GM12878 (cell line): ENCODE data around the gene ANKRD42. TPM values are rescaled to one million over a fixed set of nuclear protein-coding genes. Genes with fewer than 3 reads are reported as not detected.
A peak's percentile ranks its signal among the peaks of the same experiment; 100 is the strongest.

Source experiments
- ATAC-seq: fragments of 200-7000 bp; cut with Tn5 transposase; 3 replicates; pipeline ENCODE4 v1.9.1; 2020; ENCODE audit warnings: mild to moderate bottlenecking, moderate library complexity
- BruUV-seq: library from RNA; stranded (reverse); fragments of 400-500 nt; replicated peaks from 2 replicates; lab custom pipeline; 2021; lab: Mats Ljungman, UMichigan
- CTCF ChIA-PET: fragments of 300-600 bp; sonication (Branson Sonifier 250); formaldehyde crosslinking; extraction: SDS; loops from one replicate; lab custom pipeline; 2021; ENCODE audit warnings: inconsistent platforms; lab: Yijun Ruan, JAX
- POLR2A ChIA-PET: fragments of 350-600 bp; formaldehyde crosslinking; extraction: SDS; loops from one replicate; lab custom pipeline; 2021; ENCODE audit warnings: inconsistent platforms; lab: Charles Lee
- RAD21 ChIA-PET: fragments of 300-600 bp; sonication (Branson Sonifier 250); formaldehyde crosslinking; loops from one replicate; lab custom pipeline; 2023; ENCODE audit warnings: antibody characterized with exemption; ENCODE audit not compliant: unreplicated experiment; lab: Charles Lee
- SMC1A ChIA-PET: fragments of 300-600 bp; sonication (Branson Sonifier 250); formaldehyde crosslinking; loops from one replicate; lab custom pipeline; 2023; ENCODE audit not compliant: unreplicated experiment, uncharacterized antibody; lab: Charles Lee
- DNase-seq: peaks from one replicate; pipeline ENCODE4 v3.0.0-alpha.2; 2011; ENCODE audit warnings: low read depth, low spot score
- FAIRE-seq: peaks from 3 replicates; lab custom pipeline; 2011; peaks lifted over from hg19 to GRCh38; lab: Jason Lieb, UNC
- H2AFZ ChIP-seq: 2 replicates; pipeline ENCODE4 v1.6.0; 2011; ENCODE audit warnings: low read depth, low read length, control low read depth; ENCODE audit not compliant: control insufficient read depth
- H3K27ac ChIP-seq: 2 replicates; pipeline ENCODE4 v1.5.1; 2011; ENCODE audit warnings: control low read depth; ENCODE audit not compliant: control insufficient read depth, insufficient read depth
- H3K27me3 ChIP-seq, 2 experiments: replicated peaks in 1 of 2; 2 replicates each; pipeline versions ENCODE4 v1.6.0 to v1.6.1; 2011; ENCODE audit warnings: low read length in 1 of 2; ENCODE audit not compliant: control insufficient read depth in 2 of 2, insufficient read depth in 2 of 2
- H3K36me3 ChIP-seq, 2 experiments: 2 replicates each; pipeline ENCODE4 v1.5.1; 2011; ENCODE audit warnings: low read length in 1 of 2; ENCODE audit not compliant: control insufficient read depth in 2 of 2, insufficient read depth in 2 of 2
- H3K4me1 ChIP-seq: 2 replicates; pipeline ENCODE4 v1.6.1; 2011; ENCODE audit warnings: mild to moderate bottlenecking, low read length, moderate library complexity, mixed read lengths; ENCODE audit not compliant: control insufficient read depth, insufficient read depth
- H3K4me2 ChIP-seq: 2 replicates; pipeline ENCODE4 v1.6.0; 2011; ENCODE audit warnings: control low read depth; ENCODE audit not compliant: control insufficient read depth, insufficient read depth
- H3K4me3 ChIP-seq: fragments of 200-600 bp; sonication (generic); 2 replicates; pipeline ENCODE4 v1.5.1; 2016
- H3K79me2 ChIP-seq: 2 replicates; pipeline ENCODE4 v1.6.0; 2011; ENCODE audit warnings: low read length; ENCODE audit not compliant: control insufficient read depth, insufficient read depth
- H3K9ac ChIP-seq: 2 replicates; pipeline ENCODE4 v1.8.0; 2011; ENCODE audit warnings: low read length, control low read depth, mixed read lengths; ENCODE audit not compliant: control insufficient read depth, insufficient read depth
- H3K9me3 ChIP-seq: replicated peaks from 3 replicates; pipeline ENCODE4 v1.5.1; 2011; ENCODE audit warnings: mild to moderate bottlenecking, low read length; ENCODE audit not compliant: control insufficient read depth, insufficient read depth
- H4K20me1 ChIP-seq: 2 replicates; pipeline ENCODE4 v1.6.0; 2011; ENCODE audit not compliant: control insufficient read depth, insufficient read depth
- CBFB ChIP-seq: IDR thresholded peaks from 2 replicates; pipeline ENCODE4 v1.6.1; 2016; ENCODE audit warnings: antibody characterized with exemption, low read depth
- CREB1 ChIP-seq: IDR thresholded peaks from 2 replicates; pipeline ENCODE4 v1.6.1; 2012; ENCODE audit warnings: low read depth, mild to moderate bottlenecking, inconsistent platforms
- EP300 ChIP-seq, 2 experiments: fragments of 150-350 bp in 1 of 2; IDR thresholded peaks; 2 replicates each; pipeline ENCODE4 v1.6.1; 2011 to 2012; ENCODE audit warnings: low read depth in 2 of 2, low read length in 2 of 2, borderline replicate concordance in 1 of 2, improper control_type of control experiment in 1 of 2, inconsistent platforms in 1 of 2; ENCODE audit not compliant: control insufficient read depth in 1 of 2
- JUND ChIP-seq: IDR thresholded peaks from 2 replicates; pipeline ENCODE4 v1.6.1; 2012; ENCODE audit warnings: low read depth, mild to moderate bottlenecking, low read length, improper control_type of control experiment, moderate library complexity
- KLF5 ChIP-seq: fragments of 450-650 bp; IDR thresholded peaks from 2 replicates; pipeline ENCODE4 v1.6.1; 2014; ENCODE audit warnings: mild to moderate bottlenecking; ENCODE audit not compliant: partially characterized antibody
- MXI1 ChIP-seq: fragments of 150-350 bp; IDR thresholded peaks from 2 replicates; pipeline ENCODE4 v1.6.1; 2011; ENCODE audit warnings: low read depth, mild to moderate bottlenecking, inconsistent platforms, low read length, improper control_type of control experiment
- MYB ChIP-seq: fragments of 150-350 bp; IDR thresholded peaks from 2 replicates; pipeline ENCODE4 v1.6.1; 2014; ENCODE audit warnings: mild to moderate bottlenecking, low read depth, low read length, borderline replicate concordance
- NFXL1 ChIP-seq: fragments of 450-650 bp; IDR thresholded peaks from 2 replicates; pipeline ENCODE4 v1.6.1; 2017; ENCODE audit warnings: antibody characterized with exemption, mild to moderate bottlenecking, borderline replicate concordance
- NR2C1 ChIP-seq: fragments of 450-650 bp; IDR thresholded peaks from 2 replicates; pipeline ENCODE4 v1.6.1; 2017; ENCODE audit warnings: antibody characterized with exemption, mild to moderate bottlenecking, moderate library complexity
- POU2F2 ChIP-seq: IDR thresholded peaks from 3 replicates; pipeline ENCODE4 v1.6.1; 2011; ENCODE audit warnings: low read depth, mild to moderate bottlenecking, low read length, borderline replicate concordance
- RB1 ChIP-seq: fragments of 450-650 bp; formaldehyde crosslinking; IDR thresholded peaks from 2 replicates; pipeline ENCODE4 v1.6.1; 2017; ENCODE audit warnings: mild to moderate bottlenecking, borderline replicate concordance
- RCOR1 ChIP-seq: conservative IDR thresholded peaks from 2 replicates; pipeline ENCODE4 v1.6.1; 2012; ENCODE audit warnings: low read depth, low read length, improper control_type of control experiment
- RELB ChIP-seq: fragments of 450-650 bp; IDR thresholded peaks from 2 replicates; pipeline ENCODE4 v1.6.1; 2017; ENCODE audit warnings: low read depth, mild to moderate bottlenecking, moderate library complexity
- SRF ChIP-seq, 2 experiments: IDR thresholded peaks; 2 replicates each; pipeline ENCODE4 v1.6.1; 2011; ENCODE audit warnings: low read depth in 2 of 2, low read length in 2 of 2, mild to moderate bottlenecking in 1 of 2, moderate library complexity in 1 of 2
- SUPT20H ChIP-seq: IDR thresholded peaks from 2 replicates; pipeline ENCODE4 v1.6.1; 2011; ENCODE audit warnings: low read depth, mild to moderate bottlenecking, low read length, moderate library complexity, borderline replicate concordance; ENCODE audit not compliant: control insufficient read depth
- USF1 ChIP-seq: IDR thresholded peaks from 2 replicates; pipeline ENCODE4 v1.6.1; 2011; ENCODE audit warnings: borderline replicate concordance, low read depth, mild to moderate bottlenecking, moderate library complexity, mixed read lengths, low read length; ENCODE audit not compliant: insufficient read depth; ENCODE audit errors: extremely low read length
- WGBS: methylation state at CpG from one replicate; pipeline ENCODE4 v1.1.6; 2016; ENCODE audit warnings: low lambda C conversion rate; ENCODE audit not compliant: insufficient replicate concordance, insufficient coverage; ENCODE audit errors: missing lambda C conversion rate; 5-methylcytosine and 5-hydroxymethylcytosine counted together
- in situ Hi-C: fragments of 300-500 bp; cut with MboI; formaldehyde crosslinking; loops from 9 replicates; pipeline ENCODE4 v1.14.3; 2018; ENCODE audit warnings: mixed read lengths
- intact Hi-C: fragments of 100-400 bp; cut with micrococcal nuclease; formaldehyde crosslinking; loops from one replicate; pipeline ENCODE4 v1.14.2; 2022; ENCODE audit not compliant: unreplicated experiment
- polyA plus RNA-seq, 11 experiments: library from polyadenylated mRNA; depleted of rRNA in 4 of 11; unstranded in 6 of 11; stranded (reverse) in 5 of 11; fragments of >200 nt; fragmentation: Nextera tagmentation in 4 of 11; fragmentation: Illumina TruSeq in 1 of 11; extraction: Ambion mirVana in 4 of 11; extraction: Trizol in 1 of 11; gene quantifications; 1 replicate in 1 of 11; 2 replicates in 10 of 11; pipeline versions ENCODE4 v1.2.1 to v1.2.3, GENCODE V29; 2011 to 2016; ENCODE audit warnings: inconsistent platforms in 2 of 11, missing spikeins in 2 of 11, low read depth in 1 of 11
- total RNA-seq, 4 experiments: library from RNA; depleted of rRNA in 3 of 4; stranded (reverse); fragments of >200 nt in 3 of 4; fragmentation: Illumina TruSeq in 1 of 4; extraction: Trizol in 1 of 4; gene quantifications; 2 replicates each; pipeline versions ENCODE4 v1.2.1 to v1.2.3, GENCODE V29; 2013 to 2021
- TF ChIP-seq, protein P1 (sequence below): IDR thresholded peaks from 2 replicates; pipeline ENCODE4 v1.6.1; 2011; ENCODE audit warnings: borderline replicate concordance, low read depth, mild to moderate bottlenecking, moderate library complexity, low read length; ENCODE audit not compliant: insufficient read depth, poor library complexity, severe bottlenecking

The ANKRD42 gene
- total and polyA plus RNA-seq, 10 of the 15 experiments (the other 5 are each of a cell fraction or from before 2014, with no cell fraction given): 0.68 to 3.2 (median 2.0) TPM

GRCh38 chr11:83156996-83157593, 36.4 kb upstream of the ANKRD42 start, which contains the start of gene PCF11:
Gene PCF11 (plus strand): TSS chr11:83157131. CDS start chr11:83157440, 309 bp downstream.
- Histone ChIP-seq H3K9me3 (no peaks in the 10 kb centered on the region), H3K36me3 (peaks cover 0 to 13% of the 10 kb centered on the region in 2 experiments; a peak in 2 of 4 replicates), H3K27me3 (no peaks in the 10 kb centered on the region), H3K4me3 (peak within 1 kb of the TSS; percentile 98), H3K79me2 (peaks cover 56% of the 10 kb centered on the region), H3K4me2 (peak within 1 kb of the TSS; percentile 86), H3K9ac (peak within 1 kb of the TSS; percentile 97), H4K20me1 (peaks cover 2% of the 10 kb centered on the region), H3K4me1 (peaks cover 3% of the 10 kb centered on the region), H2AFZ (peak within 1 kb of the TSS; percentile 92), H3K27ac (peak within 1 kb of the TSS; percentile 99)
- no peak for DNase-seq
- RAD21 ChIA-PET: interaction anchor here (0.6 to 2.9 kb wide), 22 partner anchors 10 to 290 kb away, joined by 3 to 27 read pairs (median 6); partner anchors contain the start of genes DDIAS, PRCP and RAB30
- CTCF ChIA-PET: interaction anchor here (0.9 to 4.3 kb wide), 15 partner anchors 12 to 290 kb away, joined by 3 to 18 read pairs (median 3); partner anchors contain the start of gene DDIAS
- no peak for FAIRE-seq
- intact Hi-C loops: loop anchor here (2.0 to 5.0 kb wide), 5 partner anchors 40 to 255 kb away; partner anchors contain the start of genes DDIAS and PRCP
- peak; percentile 22 for ATAC-seq
- BruUV-seq: TSS peak; percentile 77
- WGBS: under 1% methylated on average over 52 of the region's 55 CpGs
- POLR2A ChIA-PET: interaction anchor here (0.7 to 4.1 kb wide), 33 partner anchors 9 to 262 kb away, joined by 3 to 42 read pairs (median 5); partner anchors contain the start of genes ANKRD42, CCDC90B, DDIAS and PRCP
- in situ Hi-C loops: loop anchor here (5.0 kb wide), 2 partner anchors 85 to 255 kb away; partner anchors contain the start of genes DDIAS, PRCP and RAB30
- SMC1A ChIA-PET: interaction anchor here (0.6 to 3.9 kb wide), 23 partner anchors 14 to 256 kb away, joined by 3 to 48 read pairs (median 5); partner anchors contain the start of genes DDIAS and RAB30
- TF ChIP-seq NR2C1 (peak; percentile 49), KLF5 (peak; percentile 52), MYB (no peak), USF1 (no peak), MXI1 (0 out of 2 replicates have a peak, but pooled peaks have one; percentile 2), RB1 (peak; percentile 61; the same call in 1 of the 2 replicates), RELB (peak; percentile 84), SUPT20H (no peak), JUND (0 out of 2 replicates have a peak, but pooled peaks have one; percentile 15), POU2F2 (peak; percentile 80), RCOR1 (no peak), EP300 (IDR thresholded peaks at IDR 0.05; ENCODE audit: borderline replicate concordance in 1 of 2, control insufficient read depth in 1 of 2, low read depth in 2 of 2, low read length in 2 of 2) (0 out of 4 replicates have a peak, but pooled peaks of 1 of the 2 experiments have one; percentile 17), NFXL1 (no peak), CREB1 (peak; percentile 62; the same call in 1 of the 2 replicates), CBFB (peak; percentile 93), SRF (IDR thresholded peaks at IDR 0.05; ENCODE audit: low read depth in 2 of 2, low read length in 2 of 2) (0 out of 4 replicates have a peak, but pooled peaks of 1 of the 2 experiments have one; percentile 21)
- TF ChIP-seq, protein P1, sequence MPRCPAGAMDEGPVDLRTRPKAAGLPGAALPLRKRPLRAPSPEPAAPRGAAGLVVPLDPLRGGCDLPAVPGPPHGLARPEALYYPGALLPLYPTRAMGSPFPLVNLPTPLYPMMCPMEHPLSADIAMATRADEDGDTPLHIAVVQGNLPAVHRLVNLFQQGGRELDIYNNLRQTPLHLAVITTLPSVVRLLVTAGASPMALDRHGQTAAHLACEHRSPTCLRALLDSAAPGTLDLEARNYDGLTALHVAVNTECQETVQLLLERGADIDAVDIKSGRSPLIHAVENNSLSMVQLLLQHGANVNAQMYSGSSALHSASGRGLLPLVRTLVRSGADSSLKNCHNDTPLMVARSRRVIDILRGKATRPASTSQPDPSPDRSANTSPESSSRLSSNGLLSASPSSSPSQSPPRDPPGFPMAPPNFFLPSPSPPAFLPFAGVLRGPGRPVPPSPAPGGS: peak; percentile 11
